HEK293 (cell line): Measurements from ENCODE around the gene RBM4B.

Experiments
- GLIS2 ChIP-seq: fragments of 450-650 bp; formaldehyde crosslinking; IDR thresholded peaks from 2 replicates; pipeline ENCODE4 v1.5.1; 2016; ENCODE audit warnings: missing biosample characterization, missing genetic modification characterization
- KLF10 ChIP-seq: fragments of 450-650 bp; IDR thresholded peaks from 2 replicates; pipeline ENCODE4 v1.5.1; 2018; ENCODE audit warnings: missing biosample characterization, mild to moderate bottlenecking, missing genetic modification characterization
- PRDM1 ChIP-seq: fragments of 450-650 bp; formaldehyde crosslinking; IDR thresholded peaks from 2 replicates; pipeline ENCODE4; 2016; ENCODE audit warnings: missing biosample characterization, missing genetic modification characterization
- SP3 ChIP-seq: fragments of 450-650 bp; formaldehyde crosslinking; IDR thresholded peaks from 2 replicates; pipeline ENCODE4 v1.5.1; 2016; ENCODE audit warnings: missing biosample characterization, missing genetic modification characterization
- ZBTB20 ChIP-seq: fragments of 450-650 bp; formaldehyde crosslinking; IDR thresholded peaks from 2 replicates; pipeline ENCODE4 v1.5.1; 2016; ENCODE audit warnings: missing biosample characterization, missing genetic modification characterization
- ZBTB7A ChIP-seq: fragments of 450-650 bp; formaldehyde crosslinking; IDR thresholded peaks from 2 replicates; pipeline ENCODE4 v1.5.1; 2016; ENCODE audit warnings: low read depth, missing biosample characterization, missing genetic modification characterization
- ZFHX2 ChIP-seq: fragments of 450-650 bp; formaldehyde crosslinking; conservative IDR thresholded peaks from 2 replicates; pipeline ENCODE4 v1.5.1; 2016; ENCODE audit warnings: missing biosample characterization, missing genetic modification characterization
- ZNF184 ChIP-seq: fragments of 450-650 bp; IDR thresholded peaks from 2 replicates; pipeline ENCODE4 v1.5.1; 2018; ENCODE audit warnings: missing biosample characterization, mild to moderate bottlenecking, missing genetic modification characterization
- ZNF211 ChIP-seq: fragments of 450-650 bp; formaldehyde crosslinking; IDR thresholded peaks from 2 replicates; pipeline ENCODE4 v1.5.1; 2016; ENCODE audit warnings: low read depth, missing biosample characterization, missing genetic modification characterization
- ZNF23 ChIP-seq: fragments of 450-650 bp; formaldehyde crosslinking; IDR thresholded peaks from 2 replicates; pipeline ENCODE4 v1.5.1; 2016; ENCODE audit warnings: missing biosample characterization, missing genetic modification characterization, borderline replicate concordance
- ZNF394 ChIP-seq: fragments of 450-650 bp; formaldehyde crosslinking; IDR thresholded peaks from 2 replicates; pipeline ENCODE4 v1.5.1; 2016; ENCODE audit warnings: missing biosample characterization, missing genetic modification characterization, mild to moderate bottlenecking, moderate library complexity, borderline replicate concordance
- ZNF544 ChIP-seq: fragments of 450-650 bp; formaldehyde crosslinking; IDR thresholded peaks from 2 replicates; pipeline ENCODE4 v1.5.0; 2017; ENCODE audit warnings: missing biosample characterization, missing genetic modification characterization
- ZNF623 ChIP-seq: fragments of 450-650 bp; formaldehyde crosslinking; IDR thresholded peaks from 2 replicates; pipeline ENCODE4 v1.5.1; 2016; ENCODE audit warnings: missing biosample characterization, missing genetic modification characterization
- ZNF629 ChIP-seq: fragments of 450-650 bp; formaldehyde crosslinking; IDR thresholded peaks from 2 replicates; pipeline ENCODE4 v1.5.1; 2017; ENCODE audit warnings: missing biosample characterization, missing genetic modification characterization
- ZNF670 ChIP-seq: fragments of 450-650 bp; formaldehyde crosslinking; IDR thresholded peaks from 2 replicates; pipeline ENCODE4 v1.5.1; 2016; ENCODE audit warnings: missing biosample characterization, missing genetic modification characterization, low read depth
- TF ChIP-seq, protein P1 (sequence below): fragments of 450-650 bp; formaldehyde crosslinking; IDR thresholded peaks from 2 replicates; pipeline ENCODE4 v1.5.1; 2017; ENCODE audit warnings: missing biosample characterization, missing genetic modification characterization
- TF ChIP-seq, protein P2 (sequence below): fragments of 450-650 bp; formaldehyde crosslinking; conservative IDR thresholded peaks from 2 replicates; pipeline ENCODE4 v1.5.1; 2016; ENCODE audit warnings: low read depth, missing biosample characterization, missing genetic modification characterization
- TF ChIP-seq, protein P3 (sequence below): fragments of 450-650 bp; formaldehyde crosslinking; conservative IDR thresholded peaks from 2 replicates; pipeline ENCODE4 v1.5.1; 2016; ENCODE audit warnings: low read depth, missing biosample characterization, missing genetic modification characterization
- TF ChIP-seq, protein P4 (sequence below): fragments of 450-650 bp; formaldehyde crosslinking; IDR thresholded peaks from 2 replicates; pipeline ENCODE4 v1.5.1; 2016; ENCODE audit warnings: missing biosample characterization, missing genetic modification characterization
- TF ChIP-seq, protein P5 (sequence below): fragments of 450-650 bp; formaldehyde crosslinking; IDR thresholded peaks from 2 replicates; pipeline ENCODE4 v1.5.1; 2016; ENCODE audit warnings: missing biosample characterization, missing genetic modification characterization, borderline replicate concordance

Gene RBM4B

DNA sequence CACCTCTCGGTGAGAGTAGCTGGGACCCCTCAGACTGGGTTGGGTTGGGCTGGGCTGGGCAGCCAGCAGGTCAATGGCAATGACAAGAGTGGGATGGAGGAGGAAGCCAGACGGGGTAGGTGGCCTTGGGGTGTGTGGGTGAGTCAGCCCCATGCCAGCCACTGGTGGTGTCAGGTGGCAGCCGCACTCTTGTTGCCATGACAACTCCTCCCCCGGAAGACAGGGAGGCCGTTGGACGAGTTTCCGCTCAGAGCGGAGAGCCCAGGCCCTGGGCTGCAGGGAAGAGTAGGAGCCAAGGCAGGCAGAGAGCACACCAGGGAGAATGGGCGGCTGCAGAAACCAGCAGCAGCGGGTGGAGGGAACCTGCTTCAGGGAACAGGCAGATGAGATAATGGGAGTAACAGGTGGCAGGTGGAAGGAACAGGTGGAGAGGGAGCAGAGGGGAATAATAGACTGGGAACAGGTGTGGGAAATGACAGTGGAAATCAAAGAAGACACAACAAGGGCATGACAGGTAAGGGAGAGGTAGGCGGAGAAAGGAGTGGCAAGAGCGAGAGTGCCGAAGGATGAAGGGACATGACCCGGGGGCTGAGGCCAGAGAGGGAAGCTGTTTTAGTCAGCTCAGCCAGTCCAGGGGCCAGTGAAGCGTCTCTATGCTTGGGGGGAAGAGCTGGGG is 42.7 kb upstream of the RBM4B start (continued):
- TF ChIP-seq ZNF670 (tag by site-specific recombination) (no peak), PRDM1 (tag by site-specific recombination) (peak; percentile 93), KLF10 (no peak), ZFHX2 (peak; percentile 94), ZNF211 (tag by site-specific recombination) (no peak), ZBTB7A (no peak), ZNF629 (tag by site-specific recombination) (peak; percentile 17; the same call in 1 of the 2 replicates), ZNF394 (peak; percentile 96), ZNF184 (tag by site-specific recombination) (no peak), SP3 (tag by site-specific recombination) (no peak), ZNF23 (no peak), ZBTB20 (tag by site-specific recombination) (0 out of 2 replicates have a peak, but pooled peaks have one; percentile 36), ZNF623 (no peak), ZNF544 (tag by site-specific recombination) (no peak), GLIS2 (tag by site-specific recombination) (peak; percentile 75)
- TF ChIP-seq, protein P1, sequence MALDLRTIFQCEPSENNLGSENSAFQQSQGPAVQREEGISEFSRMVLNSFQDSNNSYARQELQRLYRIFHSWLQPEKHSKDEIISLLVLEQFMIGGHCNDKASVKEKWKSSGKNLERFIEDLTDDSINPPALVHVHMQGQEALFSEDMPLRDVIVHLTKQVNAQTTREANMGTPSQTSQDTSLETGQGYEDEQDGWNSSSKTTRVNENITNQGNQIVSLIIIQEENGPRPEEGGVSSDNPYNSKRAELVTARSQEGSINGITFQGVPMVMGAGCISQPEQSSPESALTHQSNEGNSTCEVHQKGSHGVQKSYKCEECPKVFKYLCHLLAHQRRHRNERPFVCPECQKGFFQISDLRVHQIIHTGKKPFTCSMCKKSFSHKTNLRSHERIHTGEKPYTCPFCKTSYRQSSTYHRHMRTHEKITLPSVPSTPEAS (tag by site-specific recombination), result no peak
- TF ChIP-seq, protein P2, sequence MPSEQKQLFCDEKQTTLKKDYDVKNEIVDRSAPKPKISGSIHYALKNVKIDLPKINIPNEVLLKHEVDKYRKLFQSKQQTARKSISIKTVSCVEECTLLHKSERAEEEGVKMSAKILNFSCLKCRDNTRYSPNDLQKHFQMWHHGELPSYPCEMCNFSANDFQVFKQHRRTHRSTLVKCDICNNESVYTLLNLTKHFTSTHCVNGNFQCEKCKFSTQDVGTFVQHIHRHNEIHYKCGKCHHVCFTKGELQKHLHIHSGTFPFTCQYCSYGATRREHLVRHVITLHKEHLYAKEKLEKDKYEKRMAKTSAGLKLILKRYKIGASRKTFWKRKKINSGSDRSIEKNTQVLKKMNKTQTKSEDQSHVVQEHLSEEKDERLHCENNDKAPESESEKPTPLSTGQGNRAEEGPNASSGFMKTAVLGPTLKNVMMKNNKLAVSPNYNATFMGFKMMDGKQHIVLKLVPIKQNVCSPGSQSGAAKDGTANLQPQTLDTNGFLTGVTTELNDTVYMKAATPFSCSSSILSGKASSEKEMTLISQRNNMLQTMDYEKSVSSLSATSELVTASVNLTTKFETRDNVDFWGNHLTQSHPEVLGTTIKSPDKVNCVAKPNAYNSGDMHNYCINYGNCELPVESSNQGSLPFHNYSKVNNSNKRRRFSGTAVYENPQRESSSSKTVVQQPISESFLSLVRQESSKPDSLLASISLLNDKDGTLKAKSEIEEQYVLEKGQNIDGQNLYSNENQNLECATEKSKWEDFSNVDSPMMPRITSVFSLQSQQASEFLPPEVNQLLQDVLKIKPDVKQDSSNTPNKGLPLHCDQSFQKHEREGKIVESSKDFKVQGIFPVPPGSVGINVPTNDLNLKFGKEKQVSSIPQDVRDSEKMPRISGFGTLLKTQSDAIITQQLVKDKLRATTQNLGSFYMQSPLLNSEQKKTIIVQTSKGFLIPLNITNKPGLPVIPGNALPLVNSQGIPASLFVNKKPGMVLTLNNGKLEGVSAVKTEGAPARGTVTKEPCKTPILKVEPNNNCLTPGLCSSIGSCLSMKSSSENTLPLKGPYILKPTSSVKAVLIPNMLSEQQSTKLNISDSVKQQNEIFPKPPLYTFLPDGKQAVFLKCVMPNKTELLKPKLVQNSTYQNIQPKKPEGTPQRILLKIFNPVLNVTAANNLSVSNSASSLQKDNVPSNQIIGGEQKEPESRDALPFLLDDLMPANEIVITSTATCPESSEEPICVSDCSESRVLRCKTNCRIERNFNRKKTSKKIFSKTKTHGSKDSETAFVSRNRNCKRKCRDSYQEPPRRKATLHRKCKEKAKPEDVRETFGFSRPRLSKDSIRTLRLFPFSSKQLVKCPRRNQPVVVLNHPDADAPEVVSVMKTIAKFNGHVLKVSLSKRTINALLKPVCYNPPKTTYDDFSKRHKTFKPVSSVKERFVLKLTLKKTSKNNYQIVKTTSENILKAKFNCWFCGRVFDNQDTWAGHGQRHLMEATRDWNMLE (tag by site-specific recombination), result no peak
- TF ChIP-seq, protein P3, sequence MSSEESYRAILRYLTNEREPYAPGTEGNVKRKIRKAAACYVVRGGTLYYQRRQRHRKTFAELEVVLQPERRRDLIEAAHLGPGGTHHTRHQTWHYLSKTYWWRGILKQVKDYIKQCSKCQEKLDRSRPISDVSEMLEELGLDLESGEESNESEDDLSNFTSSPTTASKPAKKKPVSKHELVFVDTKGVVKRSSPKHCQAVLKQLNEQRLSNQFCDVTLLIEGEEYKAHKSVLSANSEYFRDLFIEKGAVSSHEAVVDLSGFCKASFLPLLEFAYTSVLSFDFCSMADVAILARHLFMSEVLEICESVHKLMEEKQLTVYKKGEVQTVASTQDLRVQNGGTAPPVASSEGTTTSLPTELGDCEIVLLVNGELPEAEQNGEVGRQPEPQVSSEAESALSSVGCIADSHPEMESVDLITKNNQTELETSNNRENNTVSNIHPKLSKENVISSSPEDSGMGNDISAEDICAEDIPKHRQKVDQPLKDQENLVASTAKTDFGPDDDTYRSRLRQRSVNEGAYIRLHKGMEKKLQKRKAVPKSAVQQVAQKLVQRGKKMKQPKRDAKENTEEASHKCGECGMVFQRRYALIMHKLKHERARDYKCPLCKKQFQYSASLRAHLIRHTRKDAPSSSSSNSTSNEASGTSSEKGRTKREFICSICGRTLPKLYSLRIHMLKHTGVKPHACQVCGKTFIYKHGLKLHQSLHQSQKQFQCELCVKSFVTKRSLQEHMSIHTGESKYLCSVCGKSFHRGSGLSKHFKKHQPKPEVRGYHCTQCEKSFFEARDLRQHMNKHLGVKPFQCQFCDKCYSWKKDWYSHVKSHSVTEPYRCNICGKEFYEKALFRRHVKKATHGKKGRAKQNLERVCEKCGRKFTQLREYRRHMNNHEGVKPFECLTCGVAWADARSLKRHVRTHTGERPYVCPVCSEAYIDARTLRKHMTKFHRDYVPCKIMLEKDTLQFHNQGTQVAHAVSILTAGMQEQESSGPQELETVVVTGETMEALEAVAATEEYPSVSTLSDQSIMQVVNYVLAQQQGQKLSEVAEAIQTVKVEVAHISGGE, result no peak
- TF ChIP-seq, protein P4, sequence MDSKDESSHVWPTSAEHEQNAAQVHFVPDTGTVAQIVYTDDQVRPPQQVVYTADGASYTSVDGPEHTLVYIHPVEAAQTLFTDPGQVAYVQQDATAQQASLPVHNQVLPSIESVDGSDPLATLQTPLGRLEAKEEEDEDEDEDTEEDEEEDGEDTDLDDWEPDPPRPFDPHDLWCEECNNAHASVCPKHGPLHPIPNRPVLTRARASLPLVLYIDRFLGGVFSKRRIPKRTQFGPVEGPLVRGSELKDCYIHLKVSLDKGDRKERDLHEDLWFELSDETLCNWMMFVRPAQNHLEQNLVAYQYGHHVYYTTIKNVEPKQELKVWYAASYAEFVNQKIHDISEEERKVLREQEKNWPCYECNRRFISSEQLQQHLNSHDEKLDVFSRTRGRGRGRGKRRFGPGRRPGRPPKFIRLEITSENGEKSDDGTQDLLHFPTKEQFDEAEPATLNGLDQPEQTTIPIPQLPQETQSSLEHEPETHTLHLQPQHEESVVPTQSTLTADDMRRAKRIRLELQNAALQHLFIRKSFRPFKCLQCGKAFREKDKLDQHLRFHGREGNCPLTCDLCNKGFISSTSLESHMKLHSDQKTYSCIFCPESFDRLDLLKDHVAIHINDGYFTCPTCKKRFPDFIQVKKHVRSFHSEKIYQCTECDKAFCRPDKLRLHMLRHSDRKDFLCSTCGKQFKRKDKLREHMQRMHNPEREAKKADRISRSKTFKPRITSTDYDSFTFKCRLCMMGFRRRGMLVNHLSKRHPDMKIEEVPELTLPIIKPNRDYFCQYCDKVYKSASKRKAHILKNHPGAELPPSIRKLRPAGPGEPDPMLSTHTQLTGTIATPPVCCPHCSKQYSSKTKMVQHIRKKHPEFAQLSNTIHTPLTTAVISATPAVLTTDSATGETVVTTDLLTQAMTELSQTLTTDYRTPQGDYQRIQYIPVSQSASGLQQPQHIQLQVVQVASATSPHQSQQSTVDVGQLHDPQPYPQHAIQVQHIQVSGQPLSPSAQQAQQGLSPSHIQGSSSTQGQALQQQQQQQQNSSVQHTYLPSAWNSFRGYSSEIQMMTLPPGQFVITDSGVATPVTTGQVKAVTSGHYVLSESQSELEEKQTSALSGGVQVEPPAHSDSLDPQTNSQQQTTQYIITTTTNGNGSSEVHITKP (tag by site-specific recombination), result no peak; the same call in 1 of the 2 replicates
- TF ChIP-seq, protein P5, sequence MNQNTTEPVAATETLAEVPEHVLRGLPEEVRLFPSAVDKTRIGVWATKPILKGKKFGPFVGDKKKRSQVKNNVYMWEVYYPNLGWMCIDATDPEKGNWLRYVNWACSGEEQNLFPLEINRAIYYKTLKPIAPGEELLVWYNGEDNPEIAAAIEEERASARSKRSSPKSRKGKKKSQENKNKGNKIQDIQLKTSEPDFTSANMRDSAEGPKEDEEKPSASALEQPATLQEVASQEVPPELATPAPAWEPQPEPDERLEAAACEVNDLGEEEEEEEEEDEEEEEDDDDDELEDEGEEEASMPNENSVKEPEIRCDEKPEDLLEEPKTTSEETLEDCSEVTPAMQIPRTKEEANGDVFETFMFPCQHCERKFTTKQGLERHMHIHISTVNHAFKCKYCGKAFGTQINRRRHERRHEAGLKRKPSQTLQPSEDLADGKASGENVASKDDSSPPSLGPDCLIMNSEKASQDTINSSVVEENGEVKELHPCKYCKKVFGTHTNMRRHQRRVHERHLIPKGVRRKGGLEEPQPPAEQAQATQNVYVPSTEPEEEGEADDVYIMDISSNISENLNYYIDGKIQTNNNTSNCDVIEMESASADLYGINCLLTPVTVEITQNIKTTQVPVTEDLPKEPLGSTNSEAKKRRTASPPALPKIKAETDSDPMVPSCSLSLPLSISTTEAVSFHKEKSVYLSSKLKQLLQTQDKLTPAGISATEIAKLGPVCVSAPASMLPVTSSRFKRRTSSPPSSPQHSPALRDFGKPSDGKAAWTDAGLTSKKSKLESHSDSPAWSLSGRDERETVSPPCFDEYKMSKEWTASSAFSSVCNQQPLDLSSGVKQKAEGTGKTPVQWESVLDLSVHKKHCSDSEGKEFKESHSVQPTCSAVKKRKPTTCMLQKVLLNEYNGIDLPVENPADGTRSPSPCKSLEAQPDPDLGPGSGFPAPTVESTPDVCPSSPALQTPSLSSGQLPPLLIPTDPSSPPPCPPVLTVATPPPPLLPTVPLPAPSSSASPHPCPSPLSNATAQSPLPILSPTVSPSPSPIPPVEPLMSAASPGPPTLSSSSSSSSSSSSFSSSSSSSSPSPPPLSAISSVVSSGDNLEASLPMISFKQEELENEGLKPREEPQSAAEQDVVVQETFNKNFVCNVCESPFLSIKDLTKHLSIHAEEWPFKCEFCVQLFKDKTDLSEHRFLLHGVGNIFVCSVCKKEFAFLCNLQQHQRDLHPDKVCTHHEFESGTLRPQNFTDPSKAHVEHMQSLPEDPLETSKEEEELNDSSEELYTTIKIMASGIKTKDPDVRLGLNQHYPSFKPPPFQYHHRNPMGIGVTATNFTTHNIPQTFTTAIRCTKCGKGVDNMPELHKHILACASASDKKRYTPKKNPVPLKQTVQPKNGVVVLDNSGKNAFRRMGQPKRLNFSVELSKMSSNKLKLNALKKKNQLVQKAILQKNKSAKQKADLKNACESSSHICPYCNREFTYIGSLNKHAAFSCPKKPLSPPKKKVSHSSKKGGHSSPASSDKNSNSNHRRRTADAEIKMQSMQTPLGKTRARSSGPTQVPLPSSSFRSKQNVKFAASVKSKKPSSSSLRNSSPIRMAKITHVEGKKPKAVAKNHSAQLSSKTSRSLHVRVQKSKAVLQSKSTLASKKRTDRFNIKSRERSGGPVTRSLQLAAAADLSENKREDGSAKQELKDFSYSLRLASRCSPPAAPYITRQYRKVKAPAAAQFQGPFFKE, result no peak
